NCI-H128 (cell line): ENCODE measurements around the gene SIRPA.

Experiments
- DNase-seq: peaks from one replicate; lab custom pipeline; 2025; ENCODE audit not compliant: unreplicated experiment; lab: John Stamatoyannopoulos, UW

SIRPA gene

DNA sequence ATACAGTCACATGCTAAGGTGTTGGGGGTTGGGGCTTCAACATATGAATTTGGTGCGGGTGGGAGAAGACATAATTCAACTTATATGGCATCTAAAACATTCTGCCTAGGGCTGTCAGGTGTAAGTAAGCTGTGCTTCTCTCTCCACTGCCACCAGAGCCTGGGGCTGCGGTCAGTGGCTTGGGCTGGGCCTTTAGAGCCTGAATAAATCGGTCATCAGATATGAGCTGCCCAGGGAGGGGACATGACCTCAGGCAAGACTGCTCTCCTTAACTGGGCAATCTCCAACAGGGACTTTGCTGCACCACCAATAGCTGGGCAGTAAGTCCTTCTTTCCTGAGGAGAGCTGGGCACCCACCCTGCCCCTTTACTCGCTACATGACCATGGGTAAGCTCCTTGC lies 24.9 kb upstream of the SIRPA start:
- no peak for DNase-seq

- no peak for DNase-seq
These were observed 24.2 kb upstream of the SIRPA start for GRCh38 chr20:1870792-1871550.

- no peak for DNase-seq
These were observed 23.3 kb upstream of the SIRPA start for GRCh38 chr20:1871807-1872458.

- no peak for DNase-seq
These were observed 22.6 kb upstream of the SIRPA start for GRCh38 chr20:1872459-1873097.

GRCh38 chr20:1874450-1875182 lies 20.6 kb upstream of the SIRPA start:
- DNase-seq = no peak

DNA sequence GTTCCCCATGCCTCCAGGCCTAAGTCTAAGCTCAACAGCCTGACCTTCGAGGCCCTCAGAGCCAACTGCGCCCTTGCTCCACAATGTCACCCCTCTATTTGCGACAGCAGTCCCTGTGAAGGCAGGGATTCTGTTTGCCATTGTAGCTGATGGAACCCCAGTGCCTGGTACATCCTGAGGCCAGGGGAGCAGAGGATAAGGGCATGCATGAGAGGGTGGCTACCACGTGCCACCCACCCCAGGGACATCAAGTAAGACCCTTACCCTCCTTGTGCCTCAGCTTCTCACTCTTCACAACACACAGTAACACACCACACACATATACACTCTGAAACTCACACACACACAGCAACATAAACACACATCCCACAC lies 20.0 kb upstream of the SIRPA start:
- no peak for DNase-seq

DNA sequence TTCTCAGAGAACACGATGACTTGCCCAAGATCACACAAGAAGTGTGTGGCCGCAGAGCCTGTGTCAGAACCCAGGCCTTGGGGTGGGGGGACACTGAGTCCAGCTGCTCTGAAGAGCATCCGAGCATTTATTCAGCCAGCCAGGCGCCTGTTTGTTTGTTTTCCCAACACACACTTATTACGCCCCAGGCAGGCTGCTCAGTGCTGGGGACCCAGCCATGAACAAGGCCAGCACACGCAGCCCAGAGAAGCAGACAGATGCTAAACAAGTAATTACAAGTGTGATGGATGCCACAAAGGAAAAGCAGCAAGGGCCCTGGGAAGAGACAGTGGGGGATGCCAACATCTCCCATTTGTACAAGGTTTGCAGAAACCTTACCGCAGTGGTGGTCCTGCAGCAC lies 19.4 kb upstream of the SIRPA start:
- no peak for DNase-seq

- DNase-seq = no peak
These were observed 18.8 kb upstream of the SIRPA start for GRCh38 chr20:1876217-1876921.

GRCh38 chr20:1876975-1877608 lies 18.1 kb upstream of the SIRPA start:
- DNase-seq = no peak

GRCh38 chr20:1877609-1878200 lies 17.5 kb upstream of the SIRPA start:
- no peak for DNase-seq

DNA sequence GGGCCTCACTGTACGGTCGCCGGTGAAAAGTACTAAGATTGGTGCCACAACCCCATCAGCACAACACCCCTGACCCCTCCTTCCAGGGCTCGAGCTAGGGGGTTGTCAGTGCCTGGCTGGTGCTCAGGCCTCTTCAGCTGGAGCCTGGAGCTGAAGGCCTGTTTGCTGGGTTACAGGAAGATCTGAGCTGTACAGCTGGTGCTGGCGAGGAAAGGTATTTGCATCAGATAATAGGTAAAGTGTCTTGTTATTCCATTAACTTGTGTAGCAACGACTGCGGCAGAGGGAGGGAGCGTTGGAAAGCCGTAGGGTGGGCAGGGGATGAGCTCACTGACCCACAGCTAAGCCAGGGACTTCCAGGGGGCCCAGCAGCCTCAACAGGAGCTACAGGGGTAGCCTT lies 15.8 kb upstream of the SIRPA start:
- no peak for DNase-seq

DNA sequence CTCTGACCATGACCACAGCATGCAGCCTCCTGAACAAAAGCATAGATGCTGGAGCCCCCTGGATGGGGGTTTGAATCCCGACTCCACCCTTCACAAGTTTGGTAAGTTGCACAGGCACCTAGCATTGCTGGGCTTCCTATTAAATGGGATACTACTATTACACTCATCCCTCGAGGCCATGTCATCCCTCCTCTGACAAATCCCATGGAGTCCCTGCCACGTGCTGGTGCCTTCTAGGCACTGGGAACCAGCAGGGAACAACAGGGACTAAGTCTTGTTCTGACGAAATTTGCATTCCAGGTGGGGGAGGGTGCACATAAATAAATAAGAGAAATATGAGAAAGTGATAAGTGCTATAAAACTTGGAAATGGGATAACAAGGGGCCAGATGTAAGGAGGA lies 15.3 kb upstream of the SIRPA start:
- DNase-seq = no peak

DNA sequence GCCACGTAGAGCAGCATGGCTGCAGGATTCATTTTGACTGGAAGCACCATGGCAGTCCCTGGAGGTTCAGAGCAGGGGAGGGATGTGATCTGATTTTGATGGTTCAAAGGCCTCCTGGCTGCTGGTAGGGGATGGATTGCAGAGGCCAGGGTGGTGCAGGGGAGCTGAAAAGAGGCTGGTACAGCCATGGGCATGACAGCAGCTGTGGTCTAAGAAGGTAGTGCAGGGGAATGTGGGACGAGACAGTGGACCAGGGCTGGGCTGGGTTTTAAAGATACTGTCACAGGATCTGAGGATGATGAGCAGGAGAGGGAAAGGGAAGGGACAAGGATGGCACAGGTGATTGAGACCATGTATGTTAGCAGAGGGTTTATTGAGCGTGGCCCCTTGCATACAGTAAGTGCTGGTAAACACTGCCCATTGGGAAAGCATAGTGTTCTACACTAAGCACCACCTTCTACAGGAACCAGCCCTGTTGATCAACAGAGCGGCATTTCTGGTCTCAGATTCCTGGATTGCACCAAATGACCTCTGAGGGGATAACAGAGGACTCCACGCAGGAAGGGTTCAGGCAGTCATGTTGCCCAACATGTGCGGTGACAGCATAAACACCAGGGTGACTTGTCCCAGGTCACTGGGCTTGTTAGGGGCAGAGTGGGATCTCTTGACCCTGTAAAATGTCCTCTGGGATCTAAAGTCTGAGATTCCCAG lies 14.5 kb upstream of the SIRPA start:
- DNase-seq = no peak

GRCh38 chr20:1881240-1881835 lies 13.9 kb upstream of the SIRPA start:
- DNase-seq = no peak

GRCh38 chr20:1882026-1882425 lies 13.2 kb upstream of the SIRPA start:
- no peak for DNase-seq

DNA sequence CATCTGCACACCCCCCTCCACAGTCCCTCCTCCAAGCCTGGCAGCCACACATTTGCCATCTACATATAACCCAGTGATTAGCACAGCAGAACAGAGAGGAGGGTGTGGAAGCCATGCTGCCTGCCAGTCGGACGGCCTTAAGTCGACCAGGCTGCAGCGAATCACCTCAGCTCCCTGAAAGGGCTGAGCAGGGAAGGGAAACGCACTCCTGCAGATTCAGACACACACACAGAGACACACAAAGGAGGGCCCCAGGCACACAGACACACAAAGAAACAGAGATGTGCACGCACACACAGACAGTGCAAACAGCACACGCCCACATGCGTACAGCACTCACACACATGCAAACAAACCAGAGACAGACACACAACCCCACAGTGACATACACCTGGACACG lies 11.2 kb upstream of the SIRPA start:
- no peak for DNase-seq

DNA sequence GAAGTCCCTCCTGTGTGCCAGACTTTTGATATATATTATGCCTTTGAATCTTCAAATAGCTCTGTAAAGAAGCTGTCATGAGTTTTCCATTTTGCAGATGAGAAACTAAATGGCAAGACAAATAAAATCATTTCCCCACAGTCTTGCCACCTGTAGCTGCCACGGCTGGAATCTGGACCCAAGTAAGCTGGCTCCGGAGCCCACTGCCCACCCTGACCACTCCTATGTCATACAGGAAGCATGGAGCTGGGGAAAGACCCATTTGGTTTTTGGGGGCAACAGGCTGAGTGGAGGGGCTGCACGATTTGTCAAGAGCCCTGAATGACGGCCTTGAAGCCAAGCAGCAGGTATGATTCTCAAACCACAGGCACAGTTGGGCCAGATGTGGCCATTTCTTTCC lies 10.0 kb upstream of the SIRPA start:
- DNase-seq = no peak

GRCh38 chr20:1885940-1886693 lies 9.1 kb upstream of the SIRPA start:
- no peak for DNase-seq

DNA sequence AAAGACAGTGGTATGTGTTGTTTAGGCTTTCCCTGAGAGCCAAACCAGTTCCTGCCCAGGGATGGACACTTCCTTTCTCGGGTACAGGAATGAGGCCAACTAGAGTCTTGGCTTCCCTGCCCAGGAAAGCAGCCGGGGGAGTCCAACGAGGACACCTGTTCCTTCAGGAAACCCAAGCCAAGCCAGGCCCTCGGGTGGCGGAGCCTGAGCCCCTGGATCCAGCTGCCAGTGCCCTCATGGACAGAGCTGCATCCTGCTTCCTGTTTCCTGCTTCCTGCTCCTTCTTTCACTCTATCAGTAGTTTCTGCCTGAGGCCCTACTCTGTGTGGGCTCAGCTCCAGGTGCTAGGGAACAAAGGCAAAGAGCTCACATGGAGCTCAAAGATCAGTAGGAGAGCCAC lies 7.9 kb upstream of the SIRPA start:
- no peak for DNase-seq
